H9 (cell line): Measurements from ENCODE around the gene RSPH4A. TPM values are rescaled to one million over a fixed set of nuclear protein-coding genes. Genes with fewer than 3 reads are reported as not detected.

Source experiments
- DNase-seq: peaks from one replicate; pipeline ENCODE4 v3.0.0-alpha.2; 2017
- H2AFZ ChIP-seq: one replicate; pipeline ENCODE4 v1.6.1; 2013; ENCODE audit warnings: mild to moderate bottlenecking, low read length, control low read depth, moderate library complexity
- H2AK5ac ChIP-seq: 2 replicates; pipeline ENCODE4 v1.6.1; 2013; ENCODE audit warnings: low read length, control low read depth, mixed read lengths; ENCODE audit not compliant: insufficient read length
- H2BK120ac ChIP-seq: one replicate; pipeline ENCODE4 v1.6.1; 2013; ENCODE audit warnings: low read depth, mild to moderate bottlenecking, low read length, control low read depth, inconsistent platforms; ENCODE audit not compliant: poor library complexity, severe bottlenecking
- H2BK12ac ChIP-seq: 2 replicates; pipeline ENCODE4 v1.6.1; 2013; ENCODE audit warnings: low read length, control low read depth, mixed read lengths, low read depth; ENCODE audit not compliant: insufficient read length
- H2BK15ac ChIP-seq: 2 replicates; pipeline ENCODE4 v1.6.1; 2013; ENCODE audit warnings: low read depth, low read length, control low read depth
- H2BK20ac ChIP-seq: one replicate; pipeline ENCODE4 v1.6.1; 2013; ENCODE audit warnings: low read depth, mild to moderate bottlenecking, low read length, control low read depth, inconsistent platforms; ENCODE audit not compliant: poor library complexity, severe bottlenecking
- H2BK5ac ChIP-seq: 2 replicates; pipeline ENCODE4 v1.6.1; 2013; ENCODE audit warnings: low read length, control low read depth, mixed read lengths; ENCODE audit not compliant: insufficient read length
- H3K14ac ChIP-seq: 2 replicates; pipeline ENCODE4 v1.6.1; 2013; ENCODE audit warnings: low read length, control low read depth; ENCODE audit not compliant: insufficient read depth
- H3K18ac ChIP-seq: 2 replicates; pipeline ENCODE4 v1.6.1; 2013; ENCODE audit warnings: low read depth, mild to moderate bottlenecking, mixed read lengths, low read length, control low read depth; ENCODE audit not compliant: insufficient read length
- H3K23ac ChIP-seq: 2 replicates; pipeline ENCODE4 v1.6.1; 2013; ENCODE audit warnings: low read length, control low read depth, mixed read lengths, low read depth; ENCODE audit not compliant: insufficient read length
- H3K23me2 ChIP-seq: 2 replicates; pipeline ENCODE4 v1.6.1; 2013; ENCODE audit warnings: low read depth, mild to moderate bottlenecking, mixed read lengths, low read length, control low read depth; ENCODE audit not compliant: insufficient read length, poor library complexity, severe bottlenecking
- H3K27ac ChIP-seq: 2 replicates; pipeline ENCODE4 v1.5.1; 2013; ENCODE audit warnings: low read length, control low read depth, mixed read lengths, low read depth; ENCODE audit not compliant: insufficient read length
- H3K27me3 ChIP-seq: 2 replicates; pipeline ENCODE4 v1.6.1; 2013; ENCODE audit warnings: low read length, control low read depth, inconsistent platforms; ENCODE audit not compliant: insufficient read depth
- H3K4ac ChIP-seq: 2 replicates; pipeline ENCODE4 v1.6.1; 2013; ENCODE audit warnings: low read depth, mild to moderate bottlenecking, control low read depth, inconsistent platforms, low read length, moderate library complexity
- H3K4me1 ChIP-seq: 2 replicates; pipeline ENCODE4 v1.6.1; 2013; ENCODE audit warnings: low read length, control low read depth, inconsistent platforms; ENCODE audit not compliant: insufficient read depth
- H3K4me2 ChIP-seq: 2 replicates; pipeline ENCODE4 v1.6.1; 2013; ENCODE audit warnings: low read length, control low read depth, mixed read lengths; ENCODE audit not compliant: insufficient read length, insufficient read depth
- H3K56ac ChIP-seq: 2 replicates; pipeline ENCODE4 v1.6.1; 2013; ENCODE audit warnings: low read depth, mild to moderate bottlenecking, mixed read lengths, low read length, control low read depth; ENCODE audit not compliant: insufficient read length
- H3K79me1 ChIP-seq: 2 replicates; pipeline ENCODE4 v1.6.1; 2013; ENCODE audit warnings: low read depth, mild to moderate bottlenecking, moderate library complexity, low read length, control low read depth, inconsistent platforms; ENCODE audit not compliant: insufficient read depth, poor library complexity, severe bottlenecking
- H3K79me2 ChIP-seq: 2 replicates; pipeline ENCODE4 v1.6.1; 2013; ENCODE audit warnings: low read length, control low read depth, inconsistent platforms; ENCODE audit not compliant: insufficient read depth
- H3K9ac ChIP-seq: 2 replicates; pipeline ENCODE4 v1.6.1; 2013; ENCODE audit warnings: low read length, control low read depth, mixed read lengths; ENCODE audit not compliant: insufficient read length; ENCODE audit errors: extremely low read depth
- H3K9me3 ChIP-seq: one replicate; pipeline ENCODE4 v1.6.1; 2013; ENCODE audit warnings: low read depth, low read length, inconsistent platforms; ENCODE audit not compliant: control insufficient read depth
- H3T11ph ChIP-seq: one replicate; pipeline ENCODE4 v1.6.1; 2013; ENCODE audit warnings: mild to moderate bottlenecking, low read length, control low read depth, inconsistent platforms
- H4K20me1 ChIP-seq: one replicate; pipeline ENCODE4 v1.6.1; 2013; ENCODE audit not compliant: control insufficient read depth, insufficient read length, insufficient read depth
- H4K5ac ChIP-seq: 2 replicates; pipeline ENCODE4 v1.6.1; 2013; ENCODE audit warnings: low read depth, mild to moderate bottlenecking, mixed read lengths, low read length, control low read depth; ENCODE audit not compliant: insufficient read length
- H4K8ac ChIP-seq: replicated peaks from 2 replicates; pipeline ENCODE4 v1.6.1; 2013; ENCODE audit warnings: low read length, control low read depth, mixed read lengths, low read depth; ENCODE audit not compliant: insufficient read length
- H4K91ac ChIP-seq: 2 replicates; pipeline ENCODE4 v1.6.1; 2013; ENCODE audit warnings: low read depth, mild to moderate bottlenecking, moderate library complexity, mixed read lengths, low read length, control low read depth; ENCODE audit not compliant: insufficient read length
- H3K27ac Mint-ChIP-seq, 3 experiments: 2 replicates in 2 of 3; 3 replicates in 1 of 3; pipeline ENCODE4 v1.8.0; 2020 to 2021; ENCODE audit warnings: mixed read lengths in 3 of 3, mild to moderate bottlenecking in 1 of 3, moderate library complexity in 1 of 3
- H3K27me3 Mint-ChIP-seq: 2 replicates; pipeline ENCODE4 v1.8.0; 2021; ENCODE audit warnings: low read depth, mild to moderate bottlenecking, moderate library complexity, mixed read lengths
- H3K36me3 Mint-ChIP-seq, 3 experiments: 2 replicates in 2 of 3; 3 replicates in 1 of 3; pipeline ENCODE4 v1.8.0; 2020 to 2021; ENCODE audit warnings: low read depth in 3 of 3, mixed read lengths in 3 of 3; ENCODE audit not compliant: insufficient read depth in 1 of 3
- H3K4me1 Mint-ChIP-seq, 2 experiments: 2 replicates each; pipeline ENCODE4 v1.8.0; 2020; ENCODE audit warnings: mixed read lengths in 2 of 2
- H3K4me3 Mint-ChIP-seq, 2 experiments: 2 replicates in 1 of 2; 3 replicates in 1 of 2; pipeline ENCODE4 v1.8.0; 2020 to 2021; ENCODE audit warnings: mild to moderate bottlenecking in 2 of 2, mixed read lengths in 2 of 2, moderate library complexity in 1 of 2
- H3K9me3 Mint-ChIP-seq, 2 experiments: 2 replicates in 1 of 2; 3 replicates in 1 of 2; pipeline ENCODE4 v1.8.0; 2020; ENCODE audit warnings: mild to moderate bottlenecking in 2 of 2, mixed read lengths in 2 of 2, moderate library complexity in 1 of 2
- WGBS: extraction: QIAGEN DNeasy Blood & Tissue Kit; methylation state at CpG from one replicate; pipeline ENCODE4 v1.1.7; 2013; ENCODE audit warnings: missing lambda C conversion rate, low lambda C conversion rate, mixed read lengths; ENCODE audit not compliant: insufficient read length; ENCODE audit errors: extremely low coverage; 5-methylcytosine and 5-hydroxymethylcytosine counted together
- total RNA-seq: library from RNA; stranded (reverse); gene quantifications from 2 replicates; pipeline ENCODE4 v1.2.1, GENCODE V29; 2021
- TF ChIP-seq, protein P1 (sequence below): fragments of 200-600 bp; sonication (generic); conservative IDR thresholded peaks from 3 replicates; pipeline ENCODE4 v1.8.0; 2021; ENCODE audit warnings: antibody characterized with exemption, mild to moderate bottlenecking

RSPH4A gene
- total RNA-seq, 1 experiment from 2014 or later = 0.31 TPM

DNA sequence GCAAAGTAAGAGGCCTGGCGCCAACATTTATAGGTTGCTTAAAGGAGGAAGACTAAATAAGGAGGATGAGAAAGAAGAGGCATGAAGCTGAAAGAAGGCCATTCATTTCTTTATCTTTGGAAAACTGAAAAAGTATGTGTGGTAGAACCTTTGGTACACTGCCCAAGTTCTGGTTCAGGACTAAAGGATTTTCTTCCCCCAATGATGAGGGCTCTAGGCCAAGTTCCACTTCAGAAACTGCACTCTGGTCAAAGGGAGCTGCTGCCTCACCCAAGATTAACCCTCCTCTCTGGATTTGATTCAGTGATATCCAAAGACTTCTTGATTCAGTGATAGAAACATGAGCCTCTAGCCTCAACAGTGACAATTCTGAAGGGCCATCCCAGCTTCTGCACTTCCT, 59.7 kb downstream of the RSPH4A start:
- Histone ChIP-seq H3K79me1 (no peaks in the 10 kb centered on the region), H4K91ac (no peak overlapping the region), H3K4ac (no peak overlapping the region), H3K27ac (no peak overlapping the region), H2BK12ac (no peak overlapping the region), H3K23me2 (no peaks in the 10 kb centered on the region), H2AK5ac (no peak overlapping the region), H3K4me1 (no peaks in the 10 kb centered on the region), H3K18ac (no peak overlapping the region), H3K79me2 (no peaks in the 10 kb centered on the region), H2BK20ac (no peak overlapping the region), H4K8ac (no peak overlapping the region), H2BK120ac (no peak overlapping the region), H3K23ac (no peak overlapping the region), H4K5ac (no peak overlapping the region), H3K56ac (no peak overlapping the region), H3K4me2 (no peak overlapping the region), H4K20me1 (no peaks in the 10 kb centered on the region), H3K27me3 (no peaks in the 10 kb centered on the region), H2BK5ac (no peak overlapping the region), H3T11ph (no peak overlapping the region), H3K9me3 (no peaks in the 10 kb centered on the region), H2AFZ (no peak overlapping the region), H2BK15ac (no peak overlapping the region), H3K9ac (no peak overlapping the region), H3K14ac (no peak overlapping the region)
- Mint-ChIP-seq H3K4me1 (no peaks in the 10 kb centered on the region), H3K36me3 (no peaks in the 10 kb centered on the region), H3K4me3 (no peak overlapping the region), H3K9me3 (no peaks in the 10 kb centered on the region), H3K27ac (no peak overlapping the region), H3K27me3 (no peaks in the 10 kb centered on the region; the same call in 1 of the 2 replicates)
- no CpG with 5 or more reads among the region's 1 CpG for WGBS
- TF ChIP-seq, protein P1, sequence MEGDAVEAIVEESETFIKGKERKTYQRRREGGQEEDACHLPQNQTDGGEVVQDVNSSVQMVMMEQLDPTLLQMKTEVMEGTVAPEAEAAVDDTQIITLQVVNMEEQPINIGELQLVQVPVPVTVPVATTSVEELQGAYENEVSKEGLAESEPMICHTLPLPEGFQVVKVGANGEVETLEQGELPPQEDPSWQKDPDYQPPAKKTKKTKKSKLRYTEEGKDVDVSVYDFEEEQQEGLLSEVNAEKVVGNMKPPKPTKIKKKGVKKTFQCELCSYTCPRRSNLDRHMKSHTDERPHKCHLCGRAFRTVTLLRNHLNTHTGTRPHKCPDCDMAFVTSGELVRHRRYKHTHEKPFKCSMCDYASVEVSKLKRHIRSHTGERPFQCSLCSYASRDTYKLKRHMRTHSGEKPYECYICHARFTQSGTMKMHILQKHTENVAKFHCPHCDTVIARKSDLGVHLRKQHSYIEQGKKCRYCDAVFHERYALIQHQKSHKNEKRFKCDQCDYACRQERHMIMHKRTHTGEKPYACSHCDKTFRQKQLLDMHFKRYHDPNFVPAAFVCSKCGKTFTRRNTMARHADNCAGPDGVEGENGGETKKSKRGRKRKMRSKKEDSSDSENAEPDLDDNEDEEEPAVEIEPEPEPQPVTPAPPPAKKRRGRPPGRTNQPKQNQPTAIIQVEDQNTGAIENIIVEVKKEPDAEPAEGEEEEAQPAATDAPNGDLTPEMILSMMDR = no peak
- DNase-seq = no peak
